Vagina (tissue), 2 donors: ENCODE data around the gene RAB22A. TPM values are rescaled to one million over a fixed set of nuclear protein-coding genes. Genes with fewer than 3 reads are reported as not detected.

ENCODE experiments used
- DNase-seq, 2 donors: peaks; one replicate each; pipeline ENCODE4 v3.0.0-alpha.2; 2017; ENCODE audit errors: extremely low spot score in 2 of 2
- H3K27ac ChIP-seq: fragments of 200-600 bp; sonication (generic); one replicate; pipeline ENCODE4 v1.5.1; 2019
- H3K27me3 ChIP-seq: fragments of 200-600 bp; sonication (generic); one replicate; pipeline ENCODE4 v1.5.1; 2019
- H3K36me3 ChIP-seq, 2 donors: fragments of 200-600 bp; sonication (generic); one replicate each; pipeline ENCODE4 v1.5.1; 2017 to 2019
- H3K4me1 ChIP-seq: fragments of 200-600 bp; sonication (generic); one replicate; pipeline ENCODE4 v1.5.1; 2019
- H3K4me3 ChIP-seq, 2 donors: fragments of 200-600 bp; sonication (generic); 1 replicate in 1 of 2; 2 replicates in 1 of 2; pipeline ENCODE4 v1.5.1; 2016 to 2019
- H3K9me3 ChIP-seq: fragments of 200-600 bp; sonication (generic); one replicate; pipeline ENCODE4 v1.5.1; 2019
- CTCF ChIP-seq, 3 experiments: fragments of 450-650 bp in 2 of 3; fragments of 200-600 bp in 1 of 3; sonication (generic) in 1 of 3; IDR thresholded peaks; one replicate each; pipeline ENCODE4 v1.5.1; 2017 to 2019; ENCODE audit warnings: antibody characterized with exemption in 3 of 3, mild to moderate bottlenecking in 2 of 3, moderate library complexity in 2 of 3
- POLR2A ChIP-seq, 2 donors: fragments of 450-650 bp; IDR thresholded peaks; one replicate each; pipeline ENCODE4 v1.6.1; 2017; ENCODE audit warnings: antibody characterized with exemption in 2 of 2, mild to moderate bottlenecking in 2 of 2, moderate library complexity in 2 of 2
- POLR2AphosphoS5 ChIP-seq, 2 donors: sonication (generic); formaldehyde crosslinking; IDR thresholded peaks; one replicate each; pipeline ENCODE4 v1.9.0; 2017; ENCODE audit warnings: antibody characterized with exemption in 2 of 2, mild to moderate bottlenecking in 2 of 2, low read depth in 1 of 2; ENCODE audit not compliant: insufficient read depth in 1 of 2
- intact Hi-C: fragments of 100-400 bp; cut with DNase I; formaldehyde crosslinking; loops from one replicate; pipeline ENCODE4 v1.15.1; 2023
- total RNA-seq: library from RNA; depleted of rRNA; stranded (reverse); fragments of >200 nt; gene quantifications from one replicate; pipeline ENCODE4 v1.2.3, GENCODE V29; 2016

RAB22A gene
- total RNA-seq, 1 donor from 2014 or later = 15.2 TPM

GRCh38 chr20:58329711-58330110, 20.2 kb downstream of the RAB22A start:
- Histone ChIP-seq H3K27me3 (no peaks in the 10 kb centered on the region), H3K4me1 (peaks cover 17% of the 10 kb centered on the region), H3K9me3 (no peaks in the 10 kb centered on the region), H3K27ac (no peak overlapping the region), H3K4me3 (no peak overlapping the region), H3K36me3 (no peaks in the 10 kb centered on the region)
- no peak for DNase-seq
- TF ChIP-seq POLR2AphosphoS5 (IDR thresholded peaks at IDR 0.05; ENCODE audit: insufficient read depth in 1 of 2, low read depth in 1 of 2) = no peak
- no peak for TF ChIP-seq CTCF (IDR thresholded peaks at IDR 0.05)
- TF ChIP-seq POLR2A (IDR thresholded peaks at IDR 0.05) = no peak
- intact Hi-C loops = no loop called here

GRCh38 chr20:58330249-58330648, 20.7 kb downstream of the RAB22A start:
- Histone ChIP-seq H3K27me3 (no peaks in the 10 kb centered on the region), H3K4me3 (no peak overlapping the region), H3K27ac (no peak overlapping the region), H3K36me3 (no peaks in the 10 kb centered on the region), H3K4me1 (peaks cover 17% of the 10 kb centered on the region), H3K9me3 (no peaks in the 10 kb centered on the region)
- TF ChIP-seq POLR2A (IDR thresholded peaks at IDR 0.05) (no peak), CTCF (IDR thresholded peaks at IDR 0.05) (no peak), POLR2AphosphoS5 (IDR thresholded peaks at IDR 0.05; ENCODE audit: insufficient read depth in 1 of 2, low read depth in 1 of 2) (no peak)
- intact Hi-C loops = no loop called here
- DNase-seq = no peak

DNA sequence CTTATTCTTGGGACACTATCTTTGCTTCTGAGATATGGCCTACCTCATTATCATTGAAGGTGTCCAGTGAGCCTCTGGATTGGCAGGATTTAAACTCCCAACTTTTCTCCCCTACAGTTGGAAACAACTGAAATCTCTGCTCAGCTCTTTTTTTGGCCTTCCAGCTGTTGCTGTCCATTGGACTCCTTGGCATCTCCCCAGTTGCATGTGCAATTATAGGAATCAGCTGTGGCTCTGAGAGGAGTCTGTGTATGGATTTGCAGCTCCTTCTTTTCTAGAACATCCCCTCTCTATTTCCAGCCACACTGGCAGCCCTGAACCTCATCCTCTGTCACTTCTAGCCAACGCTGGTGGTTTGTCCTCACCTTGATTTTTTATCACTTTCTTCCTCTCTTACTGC, 21.2 kb downstream of the RAB22A start:
- Histone ChIP-seq H3K4me3 (no peak overlapping the region), H3K4me1 (peaks cover 17% of the 10 kb centered on the region), H3K27me3 (no peaks in the 10 kb centered on the region), H3K9me3 (no peaks in the 10 kb centered on the region), H3K36me3 (no peaks in the 10 kb centered on the region), H3K27ac (no peak overlapping the region)
- TF ChIP-seq POLR2AphosphoS5 (IDR thresholded peaks at IDR 0.05; ENCODE audit: insufficient read depth in 1 of 2, low read depth in 1 of 2) (no peak), CTCF (IDR thresholded peaks at IDR 0.05) (no peak), POLR2A (IDR thresholded peaks at IDR 0.05) (no peak)
- DNase-seq = no peak
- intact Hi-C loops = no loop called here

GRCh38 chr20:58331961-58332551, 22.5 kb downstream of the RAB22A start:
- intact Hi-C loops = no loop called here
- H3K27me3 ChIP-seq = no peaks in the 10 kb centered on the region
- H3K4me1 ChIP-seq = peaks cover 17% of the 10 kb centered on the region
- no peaks in the 10 kb centered on the region for H3K9me3 ChIP-seq
- TF ChIP-seq POLR2A (IDR thresholded peaks at IDR 0.05) = no peak
- no peak for TF ChIP-seq CTCF (IDR thresholded peaks at IDR 0.05)
- no peak for TF ChIP-seq POLR2AphosphoS5 (IDR thresholded peaks at IDR 0.05; ENCODE audit: insufficient read depth in 1 of 2, low read depth in 1 of 2)
- H3K27ac ChIP-seq = no peak overlapping the region
- H3K4me3 ChIP-seq = no peak overlapping the region
- H3K36me3 ChIP-seq = no peaks in the 10 kb centered on the region
- no peak for DNase-seq

- Histone ChIP-seq H3K27me3 (no peaks in the 10 kb centered on the region), H3K4me1 (peaks cover 13% of the 10 kb centered on the region), H3K4me3 (no peak overlapping the region), H3K27ac (no peak overlapping the region), H3K9me3 (no peaks in the 10 kb centered on the region), H3K36me3 (no peaks in the 10 kb centered on the region)
- DNase-seq = no peak
- no peak for TF ChIP-seq CTCF (IDR thresholded peaks at IDR 0.05)
- TF ChIP-seq POLR2A (IDR thresholded peaks at IDR 0.05) = no peak
- no peak for TF ChIP-seq POLR2AphosphoS5 (IDR thresholded peaks at IDR 0.05; ENCODE audit: insufficient read depth in 1 of 2, low read depth in 1 of 2)
- intact Hi-C loops = no loop called here
These were observed 30.2 kb downstream of the RAB22A start for GRCh38 chr20:58339741-58340140.
